OCI-LY1 (cell line): ENCODE data around the gene PTPRO.

Experiments
- H2AFZ ChIP-seq: fragments of 200-600 bp; sonication (generic), shearing (Covaris generic); 2 replicates; pipeline ENCODE4 v1.6.0; 2014; ENCODE audit warnings: antibody characterized with exemption, mild to moderate bottlenecking, low read length
- H3F3A ChIP-seq: fragments of 200-600 bp; sonication (generic), shearing (Covaris generic); 2 replicates; pipeline ENCODE4 v1.6.0; 2014; ENCODE audit warnings: mild to moderate bottlenecking, antibody characterized with exemption, low read length, moderate library complexity; ENCODE audit not compliant: insufficient read depth
- H3K27ac ChIP-seq: fragments of 200-600 bp; sonication (generic); 2 replicates; pipeline ENCODE4 v1.5.1; 2014; ENCODE audit warnings: low read length, mixed run types, mild to moderate bottlenecking, low read depth; ENCODE audit not compliant: poor library complexity, severe bottlenecking
- H3K27me3 ChIP-seq: fragments of 200-600 bp; sonication (generic); 2 replicates; pipeline ENCODE4 v1.6.0; 2014; ENCODE audit warnings: antibody characterized with exemption, mild to moderate bottlenecking, low read length, moderate library complexity; ENCODE audit not compliant: insufficient read depth
- H3K36me3 ChIP-seq: fragments of 200-600 bp; sonication (generic); 2 replicates; pipeline ENCODE4 v1.6.1; 2014; ENCODE audit warnings: mild to moderate bottlenecking, antibody characterized with exemption, low read length, moderate library complexity, mixed read lengths; ENCODE audit not compliant: insufficient read depth
- H3K4me1 ChIP-seq: fragments of 200-600 bp; sonication (generic); 2 replicates; pipeline ENCODE4 v1.5.1; 2014; ENCODE audit warnings: mild to moderate bottlenecking, low read length, moderate library complexity; ENCODE audit not compliant: insufficient read depth, severe bottlenecking
- H3K4me2 ChIP-seq: fragments of 200-600 bp; sonication (generic), shearing (Covaris generic); 2 replicates; pipeline ENCODE4 v1.6.1; 2014; ENCODE audit warnings: low read length
- H3K4me3 ChIP-seq: fragments of 200-600 bp; sonication (generic); 2 replicates; pipeline ENCODE4 v1.5.1; 2014; ENCODE audit warnings: low read length, low read depth, mild to moderate bottlenecking, mixed read lengths; ENCODE audit not compliant: poor library complexity, severe bottlenecking
- H3K79me2 ChIP-seq: fragments of 200-600 bp; shearing (Covaris generic); 2 replicates; pipeline ENCODE4 v1.6.1; 2016; ENCODE audit warnings: mixed run types, low read length, mixed read lengths; ENCODE audit not compliant: insufficient read depth
- H3K9ac ChIP-seq: fragments of 200-600 bp; sonication (generic), shearing (Covaris generic); 2 replicates; pipeline ENCODE4 v1.6.1; 2014; ENCODE audit warnings: mild to moderate bottlenecking, low read length, mixed read lengths
- H3K9me2 ChIP-seq: fragments of 200-600 bp; sonication (generic), shearing (Covaris generic); 2 replicates; pipeline ENCODE4 v1.6.1; 2014; ENCODE audit warnings: low read depth, mild to moderate bottlenecking, low read length, mixed read lengths
- H3K9me3 ChIP-seq: fragments of 200-600 bp; shearing (Covaris generic); 2 replicates; pipeline ENCODE4 v1.6.1; 2014; ENCODE audit warnings: low read length, mixed read lengths
- H4K20me1 ChIP-seq: fragments of 200-600 bp; sonication (generic), shearing (Covaris generic); 2 replicates; pipeline ENCODE4 v1.6.0; 2016; ENCODE audit warnings: mild to moderate bottlenecking, low read length; ENCODE audit not compliant: insufficient read depth
- CTCF ChIP-seq: fragments of 200-600 bp; sonication (generic), shearing (Covaris generic); IDR thresholded peaks from 2 replicates; pipeline ENCODE4 v1.5.1; 2017; ENCODE audit warnings: mild to moderate bottlenecking, antibody characterized with exemption, low read length, moderate library complexity, mixed read lengths
- EZH2 ChIP-seq: fragments of 200-600 bp; sonication (generic), shearing (Covaris generic); IDR thresholded peaks from 2 replicates; pipeline ENCODE4 v1.8.0; 2017; ENCODE audit warnings: borderline replicate concordance, mixed run types, mild to moderate bottlenecking, antibody characterized with exemption, low read length, moderate library complexity, mixed read lengths

PTPRO gene

GRCh38 chr12:15318841-15319240, 3.5 kb upstream of the PTPRO start:
- Histone ChIP-seq H3F3A (no peaks in the 10 kb centered on the region), H3K4me2 (no peak overlapping the region), H3K9me3 (no peaks in the 10 kb centered on the region), H2AFZ (no peak overlapping the region), H3K9ac (no peak overlapping the region), H4K20me1 (no peaks in the 10 kb centered on the region), H3K27ac (no peak overlapping the region), H3K36me3 (no peaks in the 10 kb centered on the region), H3K27me3 (no peaks in the 10 kb centered on the region), H3K79me2 (no peaks in the 10 kb centered on the region), H3K4me3 (no peak overlapping the region), H3K9me2 (no peaks in the 10 kb centered on the region), H3K4me1 (no peaks in the 10 kb centered on the region)
- TF ChIP-seq CTCF (no peak), EZH2 (no peak)

DNA sequence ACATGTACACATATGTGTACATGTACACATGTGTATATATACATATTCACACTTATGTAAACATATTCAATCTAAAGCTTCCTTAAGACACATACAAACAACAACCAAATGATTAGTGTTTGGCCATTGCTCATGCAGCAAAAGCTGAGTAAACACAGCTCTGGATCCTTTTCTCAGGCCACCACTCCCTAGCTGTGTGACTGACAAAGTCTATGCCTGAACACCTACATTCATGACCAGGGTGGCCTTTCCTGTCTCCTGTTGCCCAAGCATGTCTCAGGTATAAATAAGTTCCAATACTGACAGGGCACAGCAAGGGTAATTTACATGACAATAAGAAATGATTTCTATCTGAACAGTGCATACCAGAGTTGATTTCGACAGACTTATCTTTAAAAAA, 1.4 kb upstream of the PTPRO start:
- H3K4me2 ChIP-seq = no peak overlapping the region
- no peaks in the 10 kb centered on the region for H3K27me3 ChIP-seq
- H3K36me3 ChIP-seq = no peaks in the 10 kb centered on the region
- H3K27ac ChIP-seq = no peak overlapping the region
- TF ChIP-seq EZH2 (no peak), CTCF (no peak)
- no peaks in the 10 kb centered on the region for H3K9me2 ChIP-seq
- H3K9ac ChIP-seq = no peak overlapping the region
- no peaks in the 10 kb centered on the region for H3K4me1 ChIP-seq
- H4K20me1 ChIP-seq = no peaks in the 10 kb centered on the region
- H3F3A ChIP-seq = no peaks in the 10 kb centered on the region
- H3K4me3 ChIP-seq = no peak overlapping the region
- no peaks in the 10 kb centered on the region for H3K9me3 ChIP-seq
- H3K79me2 ChIP-seq = no peaks in the 10 kb centered on the region
- no peak overlapping the region for H2AFZ ChIP-seq

GRCh38 chr12:15323480-15323879, 1.2 kb downstream of the PTPRO start:
- Histone ChIP-seq H3K9ac (no peak overlapping the region), H3K4me3 (no peak overlapping the region), H3K9me2 (no peaks in the 10 kb centered on the region), H3K27me3 (no peaks in the 10 kb centered on the region), H3F3A (no peaks in the 10 kb centered on the region), H3K36me3 (no peaks in the 10 kb centered on the region), H3K9me3 (no peaks in the 10 kb centered on the region), H3K79me2 (no peaks in the 10 kb centered on the region), H3K4me2 (no peak overlapping the region), H3K4me1 (no peaks in the 10 kb centered on the region), H4K20me1 (no peaks in the 10 kb centered on the region), H2AFZ (no peak overlapping the region), H3K27ac (no peak overlapping the region)
- TF ChIP-seq EZH2 (no peak), CTCF (no peak)
